ENCODE data around the gene SLC20A1.
"Not testable (repeated sequence)": the region's sequence is repeated elsewhere in the genome, so short reads cannot be mapped to it uniquely, and the experiment has no call there.

SLC20A1 gene

GRCh38 chr2:112645310-112646101, at the start of gene SLC20A1:
Gene SLC20A1, plus strand, starts transcription at chr2:112645939. Its CDS starts 890 bp downstream, at chr2:112646829.
- FAIRE-seq = no peak

- no peak for FAIRE-seq
Measured at GRCh38 chr2:112597537-112598322, 48.0 kb upstream of the SLC20A1 start.

- no peak for FAIRE-seq
Measured at GRCh38 chr2:112600634-112601033, 45.1 kb upstream of the SLC20A1 start.

- no peak for FAIRE-seq
Measured at GRCh38 chr2:112601754-112602153, 44.0 kb upstream of the SLC20A1 start.

GRCh38 chr2:112602917-112603316, 42.8 kb upstream of the SLC20A1 start:
- FAIRE-seq = no peak

- FAIRE-seq = no peak
Measured at GRCh38 chr2:112603731-112604130, 42.0 kb upstream of the SLC20A1 start.

- FAIRE-seq = no peak
Measured at GRCh38 chr2:112604952-112605351, 40.8 kb upstream of the SLC20A1 start.

- no peak for FAIRE-seq
Measured at GRCh38 chr2:112605926-112606325, 39.8 kb upstream of the SLC20A1 start.

GRCh38 chr2:112606547-112606946, 39.2 kb upstream of the SLC20A1 start:
- no peak for FAIRE-seq

GRCh38 chr2:112607680-112608438, 37.9 kb upstream of the SLC20A1 start:
- FAIRE-seq = no peak

- FAIRE-seq = not testable (repeated sequence)
Measured at GRCh38 chr2:112609320-112609719, 36.4 kb upstream of the SLC20A1 start.

GRCh38 chr2:112612283-112612682, 33.5 kb upstream of the SLC20A1 start:
- not testable (repeated sequence) for FAIRE-seq

- no peak for FAIRE-seq
Measured at GRCh38 chr2:112614201-112614840, 31.4 kb upstream of the SLC20A1 start.

- FAIRE-seq = no peak
Measured at GRCh38 chr2:112615051-112615450, 30.7 kb upstream of the SLC20A1 start.

GRCh38 chr2:112615798-112616197, 29.9 kb upstream of the SLC20A1 start:
- FAIRE-seq = not testable (repeated sequence)

GRCh38 chr2:112618383-112618782, 27.4 kb upstream of the SLC20A1 start:
- no peak for FAIRE-seq

GRCh38 chr2:112621790-112622527, 23.8 kb upstream of the SLC20A1 start:
- no peak for FAIRE-seq

- FAIRE-seq = no peak
Measured at GRCh38 chr2:112622528-112622849, 23.2 kb upstream of the SLC20A1 start.

- FAIRE-seq = no peak
Measured at GRCh38 chr2:112623913-112624777, 21.6 kb upstream of the SLC20A1 start.

GRCh38 chr2:112625474-112626114, 20.1 kb upstream of the SLC20A1 start:
- FAIRE-seq = no peak

GRCh38 chr2:112626604-112627059, 19.1 kb upstream of the SLC20A1 start:
- FAIRE-seq = no peak

Measured in G401.6 (cell line).